Epithelial cell of proximal tubule (primary cell): ENCODE results near the gene TEX47. TPM values are rescaled to one million over a fixed set of nuclear protein-coding genes. Genes with fewer than 3 reads are reported as not detected.

ENCODE experiments used
- DNase-seq: peaks from one replicate; pipeline ENCODE4 v3.0.0-alpha.2; 2011; ENCODE audit warnings: low read depth
- H3K4me3 ChIP-seq: 2 replicates; pipeline ENCODE4 v1.5.1; 2011; ENCODE audit warnings: low read depth, mild to moderate bottlenecking, low read length
- total RNA-seq: library from RNA; depleted of rRNA; stranded (reverse); fragments of >200 nt; gene quantifications from 2 replicates; pipeline ENCODE4 v1.2.3, GENCODE V29; 2015
- TF ChIP-seq, protein P1 (sequence below): conservative IDR thresholded peaks from 2 replicates; pipeline ENCODE4 v1.5.1; 2012; ENCODE audit warnings: low read depth, mild to moderate bottlenecking, low read length

Gene TEX47
- total RNA-seq = not detected in 2 replicates

- TF ChIP-seq, protein P1, sequence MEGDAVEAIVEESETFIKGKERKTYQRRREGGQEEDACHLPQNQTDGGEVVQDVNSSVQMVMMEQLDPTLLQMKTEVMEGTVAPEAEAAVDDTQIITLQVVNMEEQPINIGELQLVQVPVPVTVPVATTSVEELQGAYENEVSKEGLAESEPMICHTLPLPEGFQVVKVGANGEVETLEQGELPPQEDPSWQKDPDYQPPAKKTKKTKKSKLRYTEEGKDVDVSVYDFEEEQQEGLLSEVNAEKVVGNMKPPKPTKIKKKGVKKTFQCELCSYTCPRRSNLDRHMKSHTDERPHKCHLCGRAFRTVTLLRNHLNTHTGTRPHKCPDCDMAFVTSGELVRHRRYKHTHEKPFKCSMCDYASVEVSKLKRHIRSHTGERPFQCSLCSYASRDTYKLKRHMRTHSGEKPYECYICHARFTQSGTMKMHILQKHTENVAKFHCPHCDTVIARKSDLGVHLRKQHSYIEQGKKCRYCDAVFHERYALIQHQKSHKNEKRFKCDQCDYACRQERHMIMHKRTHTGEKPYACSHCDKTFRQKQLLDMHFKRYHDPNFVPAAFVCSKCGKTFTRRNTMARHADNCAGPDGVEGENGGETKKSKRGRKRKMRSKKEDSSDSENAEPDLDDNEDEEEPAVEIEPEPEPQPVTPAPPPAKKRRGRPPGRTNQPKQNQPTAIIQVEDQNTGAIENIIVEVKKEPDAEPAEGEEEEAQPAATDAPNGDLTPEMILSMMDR = no peak
- no peak within 1 kb of the TSS for H3K4me3 ChIP-seq
- DNase-seq = no peak
Measured at GRCh38 chr7:88795553-88795952, at the start of gene TEX47. TEX47 (minus strand) TSS chr7:88795737; CDS start chr7:88794942, 795 bp downstream.

DNA sequence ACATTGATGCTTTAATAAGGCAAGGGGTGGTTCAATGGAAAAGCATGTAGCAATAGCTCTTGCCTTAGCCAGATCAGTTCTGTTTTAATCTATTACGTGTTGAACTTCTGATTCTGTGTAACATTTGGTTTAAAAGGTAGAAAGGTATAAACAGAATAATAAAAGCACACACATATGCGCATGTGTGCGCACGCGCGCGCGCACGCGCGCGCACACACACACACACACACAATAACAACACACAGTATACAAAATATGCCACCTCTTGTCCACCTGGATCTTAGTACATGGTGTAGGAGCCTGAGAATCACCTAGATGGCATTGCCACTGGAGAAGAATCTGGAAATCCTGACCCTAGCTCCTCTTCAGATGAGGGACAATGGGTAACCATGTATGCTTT is 49.6 kb upstream of the TEX47 start:
- H3K4me3 ChIP-seq = no peak overlapping the region
- TF ChIP-seq, protein P1 = no peak
- DNase-seq = no peak

DNA sequence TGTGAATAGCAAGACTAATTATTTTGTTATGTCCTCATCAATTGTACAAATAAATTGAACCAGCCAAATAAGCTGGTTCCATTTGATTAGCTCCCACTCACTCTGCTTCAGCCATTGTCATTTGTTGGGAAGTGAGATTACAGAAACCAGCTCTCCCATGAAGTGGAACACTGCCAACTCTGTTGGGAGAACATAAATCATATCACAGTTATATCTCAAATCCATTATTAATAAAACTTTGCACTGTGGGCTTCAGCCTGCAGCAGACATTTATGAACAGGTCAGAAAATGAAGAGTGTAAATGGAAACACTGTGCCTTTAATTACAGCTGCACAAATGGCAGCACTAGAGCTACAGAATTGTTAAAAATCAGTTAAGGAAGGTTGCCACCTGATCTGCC is 46.7 kb upstream of the TEX47 start:
- no peak for DNase-seq
- H3K4me3 ChIP-seq = no peak overlapping the region
- TF ChIP-seq, protein P1 = no peak

GRCh38 chr7:88835147-88835728 is 39.7 kb upstream of the TEX47 start:
- H3K4me3 ChIP-seq = no peak overlapping the region
- no peak for DNase-seq
- TF ChIP-seq, protein P1 = peak; percentile 79

DNA sequence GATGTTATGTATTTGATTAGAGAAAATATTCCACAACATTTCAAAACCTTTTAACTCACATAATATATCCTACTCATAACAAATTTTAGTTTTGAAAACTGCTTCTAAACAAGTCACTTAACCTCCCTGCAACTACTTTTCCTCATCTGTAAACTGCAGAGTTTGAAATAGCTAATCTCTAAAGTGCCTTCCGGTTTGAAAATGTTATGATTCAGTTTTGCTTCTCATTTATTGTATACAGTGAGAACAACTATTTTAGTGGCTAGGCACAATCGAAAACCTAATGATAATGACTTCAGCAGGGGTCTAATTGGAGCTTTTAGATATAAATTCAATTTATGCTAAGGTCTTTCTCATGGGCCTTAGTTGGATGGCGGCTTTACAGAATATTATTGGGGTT is 30.7 kb upstream of the TEX47 start:
- TF ChIP-seq, protein P1 = no peak
- H3K4me3 ChIP-seq = no peak overlapping the region
- DNase-seq = no peak

DNA sequence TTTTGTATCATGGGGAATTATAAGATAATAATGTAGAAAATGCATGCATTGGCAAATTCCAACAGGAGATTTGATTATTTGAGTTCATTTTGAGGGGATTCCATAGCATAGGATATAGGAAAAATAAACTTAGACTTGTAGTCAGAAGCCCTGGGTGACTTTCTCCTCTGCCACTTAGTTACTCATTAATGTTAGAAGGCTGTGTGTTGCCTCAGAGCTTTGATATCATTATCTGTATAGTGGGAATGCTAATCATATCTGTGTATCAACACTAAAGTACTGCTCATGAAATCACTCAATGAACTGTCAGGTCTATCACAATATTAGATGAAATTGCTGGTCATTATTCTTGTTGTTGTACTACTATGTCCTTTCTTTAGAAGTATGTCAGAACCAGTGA is 23.0 kb upstream of the TEX47 start:
- no peak for DNase-seq
- no peak overlapping the region for H3K4me3 ChIP-seq
- TF ChIP-seq, protein P1 = no peak

DNA sequence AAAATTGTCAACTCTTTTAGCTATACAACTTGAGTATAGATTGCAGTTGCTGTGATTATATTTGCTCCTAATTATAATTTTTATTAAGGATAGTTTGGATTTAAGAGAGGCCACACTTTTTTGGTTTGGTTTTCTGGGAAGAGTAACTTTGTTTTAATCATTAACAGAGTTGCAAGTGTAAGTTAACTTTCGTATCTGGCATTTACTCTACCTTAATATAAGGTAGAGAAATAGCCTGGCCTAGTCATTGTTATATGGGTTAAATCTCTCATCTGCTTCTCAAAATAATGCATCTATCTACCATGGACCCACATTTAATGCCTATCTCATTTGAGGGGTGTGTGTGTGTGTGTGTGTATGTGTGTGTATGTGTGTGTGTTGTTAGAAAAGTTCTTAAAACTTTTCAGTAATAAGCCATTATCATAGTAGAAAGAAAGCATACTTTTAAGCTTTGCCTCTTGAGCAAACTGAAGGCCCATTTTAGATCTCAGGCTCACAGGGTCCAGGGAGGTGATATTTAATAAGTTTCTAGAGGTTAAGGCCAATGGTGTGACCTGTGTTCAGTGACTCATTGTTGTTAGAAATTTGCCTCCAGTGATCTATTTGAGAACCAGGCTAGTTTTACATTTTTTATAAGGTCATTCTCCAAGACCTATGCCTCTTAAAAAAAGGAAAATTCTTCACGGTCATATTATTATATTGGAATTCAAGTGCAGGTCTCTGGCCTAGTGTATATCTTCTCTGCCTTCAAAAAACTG is 10.9 kb upstream of the TEX47 start:
- TF ChIP-seq, protein P1 = no peak
- peak; percentile 45 for DNase-seq
- H3K4me3 ChIP-seq = peak overlapping the region; percentile 10
